A549 treated with DMSO at 1 μM for 4 hours (cell line): Measurements from ENCODE around the gene SNX12. TPM values are rescaled to one million over a fixed set of nuclear protein-coding genes. Genes with fewer than 3 reads are reported as not detected.

Experiments
- total RNA-seq: library from RNA; stranded (reverse); fragments of 200-300 nt; extraction: Qiagen RNA extraction; gene quantifications from 5 replicates; pipeline ENCODE4 v1.2.3, GENCODE V29; 2022; ENCODE audit warnings: low read depth

The SNX12 gene
- 77.9 to 81.7 TPM (median 80.3 TPM) in 5 replicates for total RNA-seq

DNA sequence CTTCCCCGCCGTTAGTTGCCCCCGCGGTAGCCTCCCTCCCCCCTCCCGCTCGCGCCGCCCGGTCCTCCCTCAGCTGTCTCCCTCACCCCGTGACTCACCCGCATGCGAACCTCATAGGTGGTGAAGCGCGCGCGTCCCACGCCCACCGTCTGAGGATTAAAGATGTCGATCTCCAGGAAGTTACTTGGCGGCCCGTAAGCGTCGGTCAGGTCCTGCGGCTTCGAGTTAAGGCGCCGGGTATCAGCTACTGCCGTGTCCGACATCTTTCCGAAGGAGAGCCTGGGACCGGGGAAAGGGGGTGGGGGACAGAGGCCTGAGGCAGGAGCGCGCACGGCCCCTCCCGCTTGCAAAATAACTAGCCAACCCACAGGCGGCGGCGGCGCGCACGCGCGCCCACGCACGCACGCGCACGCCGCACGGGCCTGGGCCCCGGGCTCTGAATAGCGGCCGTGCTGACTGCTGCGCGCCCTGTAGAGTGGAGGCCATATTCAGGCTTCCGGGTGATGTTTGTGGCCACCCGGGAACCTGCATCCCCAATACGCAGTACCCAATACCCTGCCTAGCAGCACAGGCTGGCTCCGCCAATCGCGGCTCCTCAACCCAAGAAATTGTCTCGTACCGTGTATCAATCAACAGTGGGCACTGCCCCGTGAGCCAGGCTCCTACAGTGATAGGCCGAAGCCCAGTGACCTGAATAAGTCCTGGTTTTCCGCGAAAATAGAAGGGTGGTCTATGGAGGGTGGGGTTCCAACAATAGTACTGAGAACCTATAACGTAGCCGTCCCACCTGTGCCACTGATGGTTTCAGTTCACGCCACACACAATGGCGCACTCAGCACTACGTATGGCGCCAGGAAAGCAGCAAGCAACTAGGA is at the start of gene SNX12:
Gene SNX12 (minus strand): TSS at position 291 of the 875 bp plus-strand sequence. CDS start 28 bp downstream, at position 263.

DNA sequence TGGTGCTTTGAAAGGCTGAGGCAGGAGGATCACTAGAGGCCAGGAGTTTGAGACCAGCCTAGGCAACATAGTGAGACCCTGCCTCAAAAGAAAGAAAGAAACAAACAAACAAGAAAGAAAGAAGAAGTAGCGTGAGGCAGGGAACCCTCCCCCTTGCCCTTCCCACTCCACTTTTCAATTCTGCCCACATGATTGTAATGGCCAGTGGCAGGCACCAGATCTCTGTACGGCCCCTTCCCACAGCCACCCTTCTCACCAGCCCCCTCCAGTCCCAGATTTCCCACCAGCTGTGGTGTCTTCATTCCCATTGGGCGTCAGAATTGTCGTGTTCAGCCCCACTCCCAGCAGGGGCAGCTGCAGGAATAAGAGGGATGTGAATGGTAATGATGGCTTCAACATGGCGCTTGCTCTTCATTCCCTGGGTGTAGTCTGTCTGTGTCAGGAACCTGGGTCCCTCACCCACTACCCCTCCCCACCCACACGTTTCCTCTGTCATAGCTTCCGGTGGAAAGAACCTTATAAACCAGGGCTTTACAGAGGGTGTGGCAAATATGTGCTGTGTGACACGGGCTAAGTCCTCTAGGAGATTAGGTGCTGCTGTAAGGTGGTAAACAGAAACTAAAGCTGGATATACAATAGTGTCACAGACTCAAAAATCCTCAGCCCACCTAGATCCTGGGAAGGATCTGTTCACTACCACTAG is 43.2 kb upstream of the SNX12 start, which contains the start of gene IL2RG:
Gene IL2RG (minus strand): TSS at position 437 of the 703 bp plus-strand sequence. CDS start 38 bp downstream, at position 399.

DNA sequence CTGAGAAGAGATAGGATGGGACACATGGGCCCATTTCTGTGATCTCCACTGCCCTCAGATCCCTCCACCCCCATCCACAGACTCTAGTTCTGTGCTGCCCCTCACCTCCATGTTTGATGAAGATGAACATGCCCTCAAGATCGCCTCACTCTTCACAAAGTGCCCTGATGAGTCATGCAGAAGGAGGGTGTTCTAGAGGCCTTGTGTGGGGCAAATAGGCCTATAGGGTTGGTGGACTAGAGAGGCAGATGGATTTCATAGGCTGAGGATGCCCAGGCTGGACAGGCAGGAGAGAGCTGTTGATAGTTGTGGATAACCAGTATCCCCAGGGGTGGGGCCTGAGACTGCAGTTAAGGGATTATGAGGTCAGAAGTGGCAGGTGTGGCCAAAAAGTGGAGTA is 38.3 kb upstream of the SNX12 start, which contains the start of gene CXorf65:
Gene CXorf65 (minus strand): TSS at position 314 of the 400 bp plus-strand sequence. CDS start 184 bp downstream, at position 130.

DNA sequence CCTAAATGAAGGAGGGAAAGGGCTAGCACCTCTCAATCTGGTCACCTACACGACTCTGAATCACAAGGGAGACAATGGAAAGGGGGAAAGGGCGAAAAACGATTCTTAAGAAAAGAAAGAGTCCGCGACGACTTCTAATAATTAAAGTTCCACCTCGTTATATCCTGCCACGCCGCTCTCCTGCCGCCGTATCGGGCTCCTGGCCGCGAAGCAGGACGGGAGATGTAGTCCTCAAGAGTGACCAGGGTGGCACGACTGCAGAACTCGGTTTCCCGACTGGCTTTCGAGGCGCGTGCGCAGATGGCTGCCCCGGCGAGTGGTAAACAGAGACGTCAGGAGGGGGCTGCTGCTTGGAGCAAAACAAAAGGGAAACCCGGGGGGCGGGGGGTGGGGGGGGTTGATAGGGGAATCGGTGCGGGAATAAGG is 27.4 kb upstream of the SNX12 start, which contains the start of gene FOXO4:
Gene FOXO4 (plus strand): TSS at position 297 of the 426 bp plus-strand sequence. CDS start 678 bp downstream, outside the sequence.

Other genes starting within 250 kb of the SNX12 start
- not detected in 5 replicates for gene TEX11, start 159.6 kb downstream of the SNX12 start, total RNA-seq
- gene SLC7A3, start 137.2 kb downstream of the SNX12 start, total RNA-seq, result 0.04 TPM in 1 of 5 replicates, not detected in the others
- 1.0 to 2.0 TPM (median 1.9 TPM) in 5 replicates for gene FOXO4, start 27.5 kb upstream of the SNX12 start, total RNA-seq
- gene CXorf65, start 38.4 kb upstream of the SNX12 start, total RNA-seq, result not detected in 5 replicates
- gene IL2RG, start 43.2 kb upstream of the SNX12 start, total RNA-seq, result 0.14 to 0.54 TPM (median 0.23 TPM) in 4 of 5 replicates, not detected in the other
- gene MED12, start 50.3 kb upstream of the SNX12 start, total RNA-seq, result 10.4 to 14.4 TPM (median 11.6 TPM) in 5 replicates
- 0.91 to 1.4 TPM (median 0.94 TPM) in 5 replicates for gene NLGN3, start 76.5 kb upstream of the SNX12 start, total RNA-seq
- gene GJB1, start 154.9 kb upstream of the SNX12 start, total RNA-seq, result 0.06 to 0.08 TPM (median 0.08 TPM) in 3 of 5 replicates, not detected in the others
- 10.9 to 15.6 TPM (median 13.2 TPM) in 5 replicates for gene ZMYM3, start 185.8 kb upstream of the SNX12 start, total RNA-seq
- 321 to 424 TPM (median 385 TPM) in 5 replicates for gene NONO, start 215.3 kb upstream of the SNX12 start, total RNA-seq
- gene ITGB1BP2, start 233.4 kb upstream of the SNX12 start, total RNA-seq, result 0.81 to 1.2 TPM (median 1.1 TPM) in 5 replicates